DND-41 (cell line): ENCODE data around the gene PLCB4.

Experiments
- EZH2 ChIP-seq: IDR thresholded peaks from 3 replicates; pipeline ENCODE4 v1.6.1; 2012; ENCODE audit warnings: borderline replicate concordance, low read depth, mild to moderate bottlenecking, moderate library complexity, low read length, inconsistent platforms; ENCODE audit not compliant: severe bottlenecking
- TF ChIP-seq, protein P1 (sequence below): IDR thresholded peaks from 2 replicates; pipeline ENCODE4 v1.5.1; 2012; ENCODE audit warnings: borderline replicate concordance, low read length, moderate library complexity, mild to moderate bottlenecking; ENCODE audit not compliant: poor library complexity, severe bottlenecking; ENCODE audit errors: extremely low read depth

DNA sequence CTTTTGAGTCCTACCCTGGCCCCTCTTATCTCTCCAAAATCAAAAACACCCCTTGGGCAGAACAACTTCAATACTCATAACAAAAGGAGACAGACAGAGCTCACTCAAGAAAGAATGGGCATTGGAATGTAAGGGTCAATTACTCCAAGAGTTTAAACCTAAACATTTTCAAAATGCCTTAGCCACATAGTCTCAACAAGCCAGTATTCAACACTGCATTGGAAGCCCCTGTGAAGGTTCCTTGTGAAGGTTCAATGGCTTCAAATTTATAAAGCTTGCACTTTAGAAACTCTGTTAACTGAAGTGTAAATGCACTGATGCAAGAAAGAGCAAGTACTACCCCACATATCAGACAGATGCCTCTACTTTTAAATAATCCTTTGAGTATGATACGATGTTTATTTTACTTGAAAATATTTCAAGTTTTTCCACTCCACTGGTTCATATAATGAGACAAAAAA lies 306.4 kb downstream of the PLCB4 start:
- TF ChIP-seq EZH2: no peak
- TF ChIP-seq, protein P1, sequence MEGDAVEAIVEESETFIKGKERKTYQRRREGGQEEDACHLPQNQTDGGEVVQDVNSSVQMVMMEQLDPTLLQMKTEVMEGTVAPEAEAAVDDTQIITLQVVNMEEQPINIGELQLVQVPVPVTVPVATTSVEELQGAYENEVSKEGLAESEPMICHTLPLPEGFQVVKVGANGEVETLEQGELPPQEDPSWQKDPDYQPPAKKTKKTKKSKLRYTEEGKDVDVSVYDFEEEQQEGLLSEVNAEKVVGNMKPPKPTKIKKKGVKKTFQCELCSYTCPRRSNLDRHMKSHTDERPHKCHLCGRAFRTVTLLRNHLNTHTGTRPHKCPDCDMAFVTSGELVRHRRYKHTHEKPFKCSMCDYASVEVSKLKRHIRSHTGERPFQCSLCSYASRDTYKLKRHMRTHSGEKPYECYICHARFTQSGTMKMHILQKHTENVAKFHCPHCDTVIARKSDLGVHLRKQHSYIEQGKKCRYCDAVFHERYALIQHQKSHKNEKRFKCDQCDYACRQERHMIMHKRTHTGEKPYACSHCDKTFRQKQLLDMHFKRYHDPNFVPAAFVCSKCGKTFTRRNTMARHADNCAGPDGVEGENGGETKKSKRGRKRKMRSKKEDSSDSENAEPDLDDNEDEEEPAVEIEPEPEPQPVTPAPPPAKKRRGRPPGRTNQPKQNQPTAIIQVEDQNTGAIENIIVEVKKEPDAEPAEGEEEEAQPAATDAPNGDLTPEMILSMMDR: no peak
